GM12878 (cell line): ENCODE results near the gene RAB11FIP2. TPM values are rescaled to one million over a fixed set of nuclear protein-coding genes. Genes with fewer than 3 reads are reported as not detected.

Experiments
- ATAC-seq: fragments of 200-7000 bp; cut with Tn5 transposase; 3 replicates; pipeline ENCODE4 v1.9.1; 2020; ENCODE audit warnings: mild to moderate bottlenecking, moderate library complexity
- BruUV-seq: library from RNA; stranded (reverse); fragments of 400-500 nt; replicated peaks from 2 replicates; lab custom pipeline; 2021; lab: Mats Ljungman, UMichigan
- CTCF ChIA-PET: fragments of 300-600 bp; sonication (Branson Sonifier 250); formaldehyde crosslinking; extraction: SDS; loops from one replicate; lab custom pipeline; 2021; ENCODE audit warnings: inconsistent platforms; lab: Yijun Ruan, JAX
- POLR2A ChIA-PET: fragments of 350-600 bp; formaldehyde crosslinking; extraction: SDS; loops from one replicate; lab custom pipeline; 2021; ENCODE audit warnings: inconsistent platforms; lab: Charles Lee
- RAD21 ChIA-PET: fragments of 300-600 bp; sonication (Branson Sonifier 250); formaldehyde crosslinking; loops from one replicate; lab custom pipeline; 2023; ENCODE audit warnings: antibody characterized with exemption; ENCODE audit not compliant: unreplicated experiment; lab: Charles Lee
- SMC1A ChIA-PET: fragments of 300-600 bp; sonication (Branson Sonifier 250); formaldehyde crosslinking; loops from one replicate; lab custom pipeline; 2023; ENCODE audit not compliant: unreplicated experiment, uncharacterized antibody; lab: Charles Lee
- DNase-seq: peaks from one replicate; pipeline ENCODE4 v3.0.0-alpha.2; 2011; ENCODE audit warnings: low read depth, low spot score
- FAIRE-seq: peaks from 3 replicates; lab custom pipeline; 2011; peaks lifted over from hg19 to GRCh38; lab: Jason Lieb, UNC
- H2AFZ ChIP-seq: 2 replicates; pipeline ENCODE4 v1.6.0; 2011; ENCODE audit warnings: low read depth, low read length, control low read depth; ENCODE audit not compliant: control insufficient read depth
- H3K27ac ChIP-seq: 2 replicates; pipeline ENCODE4 v1.5.1; 2011; ENCODE audit warnings: control low read depth; ENCODE audit not compliant: control insufficient read depth, insufficient read depth
- H3K27me3 ChIP-seq, 2 experiments: replicated peaks in 1 of 2; 2 replicates each; pipeline versions ENCODE4 v1.6.0 to v1.6.1; 2011; ENCODE audit warnings: low read length in 1 of 2; ENCODE audit not compliant: control insufficient read depth in 2 of 2, insufficient read depth in 2 of 2
- H3K36me3 ChIP-seq, 2 experiments: 2 replicates each; pipeline ENCODE4 v1.5.1; 2011; ENCODE audit warnings: low read length in 1 of 2; ENCODE audit not compliant: control insufficient read depth in 2 of 2, insufficient read depth in 2 of 2
- H3K4me1 ChIP-seq: 2 replicates; pipeline ENCODE4 v1.6.1; 2011; ENCODE audit warnings: mild to moderate bottlenecking, low read length, moderate library complexity, mixed read lengths; ENCODE audit not compliant: control insufficient read depth, insufficient read depth
- H3K4me2 ChIP-seq: 2 replicates; pipeline ENCODE4 v1.6.0; 2011; ENCODE audit warnings: control low read depth; ENCODE audit not compliant: control insufficient read depth, insufficient read depth
- H3K4me3 ChIP-seq: fragments of 200-600 bp; sonication (generic); 2 replicates; pipeline ENCODE4 v1.5.1; 2016
- H3K79me2 ChIP-seq: 2 replicates; pipeline ENCODE4 v1.6.0; 2011; ENCODE audit warnings: low read length; ENCODE audit not compliant: control insufficient read depth, insufficient read depth
- H3K9ac ChIP-seq: 2 replicates; pipeline ENCODE4 v1.8.0; 2011; ENCODE audit warnings: low read length, control low read depth, mixed read lengths; ENCODE audit not compliant: control insufficient read depth, insufficient read depth
- H3K9me3 ChIP-seq: replicated peaks from 3 replicates; pipeline ENCODE4 v1.5.1; 2011; ENCODE audit warnings: mild to moderate bottlenecking, low read length; ENCODE audit not compliant: control insufficient read depth, insufficient read depth
- H4K20me1 ChIP-seq: 2 replicates; pipeline ENCODE4 v1.6.0; 2011; ENCODE audit not compliant: control insufficient read depth, insufficient read depth
- HDGF ChIP-seq: fragments of 450-650 bp; IDR thresholded peaks from 2 replicates; pipeline ENCODE4 v1.6.1; 2016; ENCODE audit warnings: antibody characterized with exemption
- IKZF2 ChIP-seq, 2 experiments: fragments of 450-650 bp; IDR thresholded peaks; 2 replicates each; pipeline ENCODE4 v1.6.1; 2017; ENCODE audit warnings: mild to moderate bottlenecking in 2 of 2, moderate library complexity in 2 of 2
- MXI1 ChIP-seq: fragments of 150-350 bp; IDR thresholded peaks from 2 replicates; pipeline ENCODE4 v1.6.1; 2011; ENCODE audit warnings: low read depth, mild to moderate bottlenecking, inconsistent platforms, low read length, improper control_type of control experiment
- POLR2AphosphoS2 ChIP-seq: IDR thresholded peaks from 2 replicates; pipeline ENCODE4 v1.6.1; 2011; ENCODE audit warnings: low read depth, mild to moderate bottlenecking, low read length, improper control_type of control experiment, moderate library complexity
- RAD21 ChIP-seq: IDR thresholded peaks from 2 replicates; pipeline ENCODE4 v1.6.1; 2011; ENCODE audit warnings: mild to moderate bottlenecking, low read depth, low read length, moderate library complexity; ENCODE audit not compliant: insufficient read depth
- ZNF207 ChIP-seq: fragments of 450-650 bp; IDR thresholded peaks from 2 replicates; pipeline ENCODE4 v1.6.1; 2014; ENCODE audit warnings: antibody characterized with exemption, mild to moderate bottlenecking, borderline replicate concordance
- ZNF274 ChIP-seq: IDR thresholded peaks from one replicate; pipeline ENCODE4 v1.8.0; 2011; ENCODE audit not compliant: insufficient read length, insufficient read depth
- WGBS: methylation state at CpG from one replicate; pipeline ENCODE4 v1.1.6; 2016; ENCODE audit warnings: low lambda C conversion rate; ENCODE audit not compliant: insufficient replicate concordance, insufficient coverage; ENCODE audit errors: missing lambda C conversion rate; 5-methylcytosine and 5-hydroxymethylcytosine counted together
- in situ Hi-C: fragments of 300-500 bp; cut with MboI; formaldehyde crosslinking; loops from 9 replicates; pipeline ENCODE4 v1.14.3; 2018; ENCODE audit warnings: mixed read lengths
- intact Hi-C: fragments of 100-400 bp; cut with micrococcal nuclease; formaldehyde crosslinking; loops from one replicate; pipeline ENCODE4 v1.14.2; 2022; ENCODE audit not compliant: unreplicated experiment
- polyA plus RNA-seq, 11 experiments: library from polyadenylated mRNA; depleted of rRNA in 4 of 11; unstranded in 6 of 11; stranded (reverse) in 5 of 11; fragments of >200 nt; fragmentation: Nextera tagmentation in 4 of 11; fragmentation: Illumina TruSeq in 1 of 11; extraction: Ambion mirVana in 4 of 11; extraction: Trizol in 1 of 11; gene quantifications; 1 replicate in 1 of 11; 2 replicates in 10 of 11; pipeline versions ENCODE4 v1.2.1 to v1.2.3, GENCODE V29; 2011 to 2016; ENCODE audit warnings: inconsistent platforms in 2 of 11, missing spikeins in 2 of 11, low read depth in 1 of 11
- total RNA-seq, 4 experiments: library from RNA; depleted of rRNA in 3 of 4; stranded (reverse); fragments of >200 nt in 3 of 4; fragmentation: Illumina TruSeq in 1 of 4; extraction: Trizol in 1 of 4; gene quantifications; 2 replicates each; pipeline versions ENCODE4 v1.2.1 to v1.2.3, GENCODE V29; 2013 to 2021
- TF ChIP-seq, protein P1 (sequence below): fragments of 450-650 bp; IDR thresholded peaks from 2 replicates; pipeline ENCODE4 v1.6.1; 2014; ENCODE audit warnings: mild to moderate bottlenecking

Gene RAB11FIP2
- total and polyA plus RNA-seq, 10 of the 15 experiments (the other 5 are each of a cell fraction or from before 2014, with no cell fraction given) = 1.8 to 16.7 (median 4.3) TPM

DNA sequence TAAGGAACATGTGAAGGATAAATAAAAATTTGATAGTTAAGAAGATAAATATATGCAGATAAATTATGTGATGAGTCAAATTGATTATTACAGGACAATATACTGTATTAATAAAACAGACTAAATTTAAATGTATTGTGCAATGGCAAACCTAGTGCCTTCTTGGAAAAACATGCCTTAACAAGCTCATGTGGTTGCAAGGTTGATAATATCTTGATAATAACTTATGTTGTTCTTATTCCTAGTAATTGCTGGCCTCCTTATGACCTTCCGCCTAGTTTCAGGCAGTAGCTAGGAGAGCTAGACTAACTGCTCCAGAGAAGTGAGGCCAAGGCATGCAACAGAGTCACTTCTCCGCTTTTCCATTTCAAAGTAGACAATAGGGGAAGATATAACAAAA, 7.6 kb upstream of the RAB11FIP2 start:
- Histone ChIP-seq H4K20me1 (no peaks in the 10 kb centered on the region), H3K36me3 (no peaks in the 10 kb centered on the region), H3K79me2 (no peaks in the 10 kb centered on the region), H3K27ac (no peak overlapping the region), H2AFZ (no peak overlapping the region), H3K4me3 (no peak overlapping the region), H3K9me3 (no peaks in the 10 kb centered on the region), H3K4me2 (no peak overlapping the region), H3K4me1 (no peaks in the 10 kb centered on the region), H3K27me3 (peaks cover 2 to 3% of the 10 kb centered on the region in 2 experiments; a peak in 2 of 4 replicates), H3K9ac (no peak overlapping the region)
- 70% methylated on average over 2 of the region's 2 CpGs for WGBS
- intact Hi-C loops (no loop called here), in situ Hi-C loops (no loop called here)
- POLR2A ChIA-PET = no interaction called here
- CTCF ChIA-PET = interaction anchor here (0.6 kb wide), 1 partner anchor 10 kb away, joined by 4 read pairs; no protein-coding TSS in a partner anchor
- RAD21 ChIA-PET = interaction anchor here (0.8 kb wide), 1 partner anchor 51 kb away, joined by 3 read pairs; no protein-coding TSS in a partner anchor
- SMC1A ChIA-PET = interaction anchor here (1.2 to 1.7 kb wide), 2 partner anchors 9 to 26 kb away, joined by 3 to 4 read pairs; no protein-coding TSS in a partner anchor
- no peak for DNase-seq
- ATAC-seq = no peak
- BruUV-seq = no TSS peak
- FAIRE-seq = no peak
- no peak for TF ChIP-seq RAD21
- no peak for TF ChIP-seq IKZF2 (IDR thresholded peaks at IDR 0.05)
- no peak for TF ChIP-seq POLR2AphosphoS2
- TF ChIP-seq MXI1 = no peak
- TF ChIP-seq ZNF274 = no peak
- no peak for TF ChIP-seq HDGF
- no peak for TF ChIP-seq ZNF207
- TF ChIP-seq, protein P1, sequence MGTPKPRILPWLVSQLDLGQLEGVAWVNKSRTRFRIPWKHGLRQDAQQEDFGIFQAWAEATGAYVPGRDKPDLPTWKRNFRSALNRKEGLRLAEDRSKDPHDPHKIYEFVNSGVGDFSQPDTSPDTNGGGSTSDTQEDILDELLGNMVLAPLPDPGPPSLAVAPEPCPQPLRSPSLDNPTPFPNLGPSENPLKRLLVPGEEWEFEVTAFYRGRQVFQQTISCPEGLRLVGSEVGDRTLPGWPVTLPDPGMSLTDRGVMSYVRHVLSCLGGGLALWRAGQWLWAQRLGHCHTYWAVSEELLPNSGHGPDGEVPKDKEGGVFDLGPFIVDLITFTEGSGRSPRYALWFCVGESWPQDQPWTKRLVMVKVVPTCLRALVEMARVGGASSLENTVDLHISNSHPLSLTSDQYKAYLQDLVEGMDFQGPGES = no peak
